ENCODE measurements around the gene JARID2. TPM values are rescaled to one million over a fixed set of nuclear protein-coding genes. Genes with fewer than 3 reads are reported as not detected.

JARID2 gene
- total and polyA plus RNA-seq, 2 of the 8 experiments (the other 6 are each of a cell fraction or from before 2014, with no cell fraction given) = 60.1 to 239 TPM

GRCh38 chr6:15247500-15248450 is 1.9 kb downstream of the JARID2 start (continued):
- TF ChIP-seq CHD7 (IDR thresholded peaks at IDR 0.05; ENCODE audit: insufficient replicate concordance, low read length) = no peak
- TF ChIP-seq TAF7 (optimal IDR thresholded peaks at IDR 0.05; ENCODE audit: borderline replicate concordance, low read depth, low read length) = peak; percentile 88
- no peak; the same call in 1 of the 2 replicates for TF ChIP-seq RBBP5 (IDR thresholded peaks at IDR 0.05; ENCODE audit: borderline replicate concordance, low read depth, low read length)
- TF ChIP-seq SP2 (IDR thresholded peaks at IDR 0.05; ENCODE audit: low read length) = no peak
- peak in 1 of 2 experiments; percentile 43; a peak in 1 of 4 replicates for TF ChIP-seq HDAC2 (IDR thresholded peaks at IDR 0.05; ENCODE audit: borderline replicate concordance in 1 of 2, low read depth in 2 of 2, low read length in 2 of 2)
- no peak for TF ChIP-seq JUN (IDR thresholded peaks at IDR 0.05; ENCODE audit: low read depth, low read length)
- no peak for TF ChIP-seq SAP30 (IDR thresholded peaks at IDR 0.05; ENCODE audit: insufficient read depth, insufficient replicate concordance, low read length)
- no peak; the same call in 1 of the 2 replicates for TF ChIP-seq CHD1 (IDR thresholded peaks at IDR 0.05; ENCODE audit: low read depth, low read length)
- no peak for TF ChIP-seq TEAD4 (IDR thresholded peaks at IDR 0.05; ENCODE audit: low read depth, low read length)
